Ishikawa (cell line): ENCODE data around the gene PTCD2.

ENCODE experiments used
- CREB1 ChIP-seq: IDR thresholded peaks from 2 replicates; pipeline ENCODE4 v1.6.1; 2012; ENCODE audit warnings: low read depth
- EP300 ChIP-seq: IDR thresholded peaks from 2 replicates; pipeline ENCODE4 v1.6.1; 2012; ENCODE audit warnings: borderline replicate concordance
- FOXM1 ChIP-seq: IDR thresholded peaks from 2 replicates; pipeline ENCODE4 v1.6.1; 2012; ENCODE audit warnings: low read depth, borderline replicate concordance
- MAX ChIP-seq: IDR thresholded peaks from 2 replicates; pipeline ENCODE4 v1.6.1; 2012
- NFIC ChIP-seq: IDR thresholded peaks from 2 replicates; pipeline ENCODE4 v1.6.1; 2012
- RAD21 ChIP-seq: IDR thresholded peaks from 2 replicates; pipeline ENCODE4 v1.6.1; 2012; ENCODE audit warnings: low read depth
- REST ChIP-seq: IDR thresholded peaks from 2 replicates; pipeline ENCODE4 v1.6.1; 2012; ENCODE audit warnings: low read depth, mild to moderate bottlenecking
- YY1 ChIP-seq: IDR thresholded peaks from 2 replicates; pipeline ENCODE4 v1.6.1; 2012; ENCODE audit warnings: low read depth
- ZBTB7A ChIP-seq: IDR thresholded peaks from 2 replicates; pipeline ENCODE4 v1.6.1; 2012; ENCODE audit warnings: low read depth
- TF ChIP-seq, protein P1 (sequence below): IDR thresholded peaks from 2 replicates; pipeline ENCODE4 v1.6.1; 2012

DNA sequence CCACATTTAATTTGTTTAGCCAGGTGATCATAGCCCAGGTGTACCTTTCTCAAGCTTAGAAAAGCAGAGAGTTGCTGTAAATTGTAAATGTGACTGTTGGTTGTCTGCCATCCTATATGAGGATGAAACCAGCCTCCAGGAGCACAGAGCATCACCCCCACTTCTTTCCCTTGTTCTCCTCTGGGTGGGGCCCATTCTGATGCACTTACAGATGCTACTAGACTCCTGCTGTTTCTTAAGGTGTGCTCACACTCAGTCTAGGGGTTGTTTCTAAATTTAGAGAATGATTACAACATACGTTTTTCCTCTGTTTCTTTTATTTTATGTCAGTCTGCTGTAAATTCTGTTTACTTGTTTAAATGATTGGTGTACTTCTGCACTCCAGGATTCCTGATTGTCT lies 10.5 kb downstream of the PTCD2 start:
- TF ChIP-seq EP300 (no peak), REST (no peak), MAX (no peak), RAD21 (no peak), CREB1 (no peak), YY1 (no peak), FOXM1 (no peak), ZBTB7A (no peak), NFIC (no peak)
- TF ChIP-seq, protein P1, sequence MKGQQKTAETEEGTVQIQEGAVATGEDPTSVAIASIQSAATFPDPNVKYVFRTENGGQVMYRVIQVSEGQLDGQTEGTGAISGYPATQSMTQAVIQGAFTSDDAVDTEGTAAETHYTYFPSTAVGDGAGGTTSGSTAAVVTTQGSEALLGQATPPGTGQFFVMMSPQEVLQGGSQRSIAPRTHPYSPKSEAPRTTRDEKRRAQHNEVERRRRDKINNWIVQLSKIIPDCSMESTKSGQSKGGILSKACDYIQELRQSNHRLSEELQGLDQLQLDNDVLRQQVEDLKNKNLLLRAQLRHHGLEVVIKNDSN, result no peak
